GM12892 (cell line): Measurements from ENCODE around the gene SLC66A2.

ENCODE experiments used
- POLR2A ChIP-seq: IDR thresholded peaks from 2 replicates; pipeline ENCODE4 v1.6.1; 2011; ENCODE audit warnings: low read depth, low read length, control low read depth
- TAF1 ChIP-seq: IDR thresholded peaks from 2 replicates; pipeline ENCODE4 v1.6.1; 2011; ENCODE audit warnings: low read depth, mild to moderate bottlenecking, control low read depth, low read length, borderline replicate concordance

DNA sequence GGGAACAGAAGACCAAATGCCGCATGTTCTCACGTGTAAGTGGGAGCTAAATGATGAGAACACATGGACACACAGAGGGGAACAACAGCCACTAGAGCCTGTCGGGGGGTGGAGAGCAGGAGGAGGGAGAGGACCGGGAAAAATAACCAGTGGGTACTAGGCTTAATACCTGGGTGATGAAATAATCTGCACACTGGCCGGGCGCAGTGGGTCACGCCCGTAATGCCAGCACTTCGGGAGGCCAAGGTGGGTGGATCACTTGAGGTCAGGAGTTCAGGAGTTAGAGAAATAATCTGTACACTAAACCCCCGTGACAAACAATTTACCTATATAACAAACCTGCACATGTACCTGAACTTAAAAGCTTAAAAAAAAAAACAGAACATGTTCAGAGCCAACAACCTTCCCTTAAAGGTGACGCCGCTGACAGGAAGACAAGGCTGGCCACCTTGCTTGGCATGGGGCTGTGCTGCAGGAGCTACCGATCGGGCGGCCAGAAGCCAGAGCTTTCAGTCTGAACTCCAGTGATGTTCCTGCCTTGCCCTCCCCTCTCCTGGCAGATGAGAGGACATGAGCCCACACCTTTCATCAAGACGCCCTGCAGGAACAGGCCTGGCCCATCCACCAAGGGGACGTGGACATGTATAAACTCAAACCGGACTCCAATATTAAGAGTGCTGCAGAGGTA, 11.2 kb downstream of the SLC66A2 start:
- no peak for TF ChIP-seq TAF1
- no peak for TF ChIP-seq POLR2A
